Measurements from ENCODE around the gene PLAC9.
"Not testable (repeated sequence)": the region's sequence is repeated elsewhere in the genome, so short reads cannot be mapped to it uniquely, and the experiment has no call there.

The PLAC9 gene

DNA sequence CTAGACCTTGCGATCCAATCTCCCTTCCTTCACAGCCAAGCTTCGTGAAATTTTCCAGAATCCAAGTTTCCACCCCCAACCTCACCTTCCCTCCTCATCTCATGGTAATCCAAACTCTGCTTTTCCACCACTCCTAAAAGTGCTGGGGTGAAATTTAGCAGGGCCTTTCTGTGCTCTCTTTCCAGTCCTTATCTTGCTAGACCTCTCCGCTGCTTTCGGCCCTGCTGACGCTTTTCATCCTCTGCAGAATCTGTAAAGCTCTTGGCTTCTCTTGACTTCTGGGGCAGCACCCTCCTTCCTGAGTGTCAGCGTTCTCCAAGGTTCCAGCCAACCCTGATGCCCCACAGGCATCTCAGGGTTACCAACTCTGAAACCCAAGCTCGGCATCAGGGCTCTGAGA is 7.7 kb downstream of the PLAC9 start:
- DNase-seq = no peak

- no peak for DNase-seq
Measured at GRCh38 chr10:80141696-80142460, 9.3 kb downstream of the PLAC9 start.

GRCh38 chr10:80144067-80144695 is 11.7 kb downstream of the PLAC9 start:
- DNase-seq = no peak

DNA sequence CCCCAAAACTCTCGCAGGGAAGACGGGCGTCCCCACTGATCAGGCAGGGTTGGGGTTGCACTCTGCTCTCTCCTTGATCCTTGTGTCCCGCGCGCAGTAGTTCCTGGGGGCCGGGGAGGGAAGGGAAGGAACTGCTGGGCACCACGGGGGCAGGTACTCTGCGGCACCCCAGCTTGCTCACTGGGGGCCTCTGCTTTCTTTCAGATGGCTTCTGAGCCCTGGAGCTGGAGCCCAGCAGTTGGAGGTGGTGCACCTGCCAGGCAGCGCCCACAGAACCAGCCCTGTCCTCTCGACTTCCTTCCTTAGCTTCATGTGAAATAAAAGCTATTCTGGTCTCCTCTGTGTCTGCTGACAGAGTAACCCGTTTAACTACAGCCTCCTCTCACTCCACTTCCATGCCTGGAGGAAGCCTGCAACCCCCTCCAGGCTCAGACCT is 12.2 kb downstream of the PLAC9 start:
- no peak for DNase-seq

DNA sequence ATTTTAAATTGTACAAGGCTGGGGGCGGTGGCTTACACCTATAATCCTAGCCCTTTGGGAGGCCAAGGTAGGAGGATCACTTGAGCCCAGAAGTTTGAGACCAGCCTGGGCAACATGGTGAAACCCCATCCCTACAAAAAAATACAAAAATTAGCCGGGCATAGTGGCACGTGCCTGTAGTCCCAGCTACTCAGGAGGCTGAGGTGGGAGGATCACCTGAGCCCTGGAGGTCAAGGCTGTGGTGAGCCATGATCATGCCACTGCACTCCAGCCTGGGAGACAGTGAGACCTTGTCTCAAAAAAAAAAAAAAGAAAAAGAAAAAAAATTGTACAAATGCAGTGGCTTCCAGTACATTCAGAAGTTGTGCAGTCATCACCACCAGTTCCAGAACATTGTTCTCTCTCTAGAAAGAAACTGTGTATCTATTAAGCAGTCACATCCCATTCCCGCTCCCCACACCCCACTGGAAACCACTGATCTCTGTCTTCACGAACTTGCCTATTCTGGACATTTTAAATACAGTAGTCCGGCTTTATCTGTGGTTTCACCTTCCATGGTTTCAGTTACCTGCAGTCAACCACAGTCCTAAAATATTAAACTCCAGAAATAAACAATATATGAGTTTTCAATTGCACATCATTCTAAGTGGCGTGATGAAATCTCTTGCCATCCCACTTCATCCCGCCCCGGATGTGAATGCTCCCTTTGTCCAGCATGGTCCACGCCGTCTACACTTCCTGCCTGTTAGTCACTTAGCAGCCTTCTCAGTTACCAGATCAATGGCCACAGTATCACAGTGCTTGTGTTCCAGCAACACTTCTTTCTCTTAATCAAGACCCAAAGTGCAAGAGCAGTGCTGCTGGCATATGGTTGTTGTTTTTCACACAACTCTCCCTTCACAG is 13.1 kb downstream of the PLAC9 start:
- DNase-seq = not testable (repeated sequence)

DNA sequence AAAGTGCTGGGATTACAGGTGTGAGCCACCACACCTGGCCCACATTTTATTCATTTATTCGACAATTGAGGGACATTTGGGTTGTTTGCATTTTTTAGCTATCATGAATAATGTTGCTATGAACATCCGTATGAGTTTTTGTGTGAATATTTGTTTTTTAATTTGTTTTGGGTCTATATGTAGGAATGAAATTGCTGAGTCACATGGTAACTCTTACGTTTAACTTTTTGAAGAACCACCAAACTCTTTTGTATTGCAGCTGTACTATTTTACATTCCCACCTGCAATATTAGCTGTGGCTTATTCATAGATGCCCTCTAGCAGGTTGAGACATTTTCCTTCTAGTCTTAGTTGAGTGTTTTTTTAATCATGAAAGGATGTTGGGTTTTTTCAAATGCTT is 14.4 kb downstream of the PLAC9 start:
- DNase-seq = no peak

DNA sequence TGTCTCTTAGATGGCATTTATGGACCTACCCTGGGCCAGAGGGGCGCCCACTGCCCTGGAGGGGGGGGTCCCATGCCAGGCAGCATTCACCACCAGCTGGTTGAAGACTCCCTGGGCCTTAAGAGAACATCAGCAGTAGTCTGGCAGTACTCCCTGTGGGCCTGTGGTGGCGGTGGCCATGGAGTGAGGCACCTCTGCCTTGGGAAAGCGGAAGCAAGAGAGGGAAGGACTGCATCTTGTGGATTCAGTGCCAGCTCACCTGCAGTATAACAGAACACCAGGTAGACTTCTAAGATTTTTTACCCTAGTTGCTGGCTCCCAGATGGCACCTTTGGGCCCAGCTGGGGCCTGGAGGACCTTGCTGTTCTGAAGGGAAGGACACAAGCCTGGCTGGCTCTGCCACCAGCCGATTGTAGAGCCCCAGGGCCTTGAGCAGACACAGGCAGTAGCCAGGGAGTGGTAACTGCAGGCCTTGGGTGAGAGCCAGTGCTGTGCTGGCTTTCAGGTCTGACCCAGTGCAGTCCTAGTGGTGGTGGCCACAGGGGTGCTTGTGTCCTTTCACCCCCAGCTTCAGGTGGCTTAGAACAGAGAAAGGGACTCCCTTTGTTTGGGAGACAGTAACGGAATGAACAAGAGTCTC is 15.8 kb downstream of the PLAC9 start:
- no peak for DNase-seq

DNA sequence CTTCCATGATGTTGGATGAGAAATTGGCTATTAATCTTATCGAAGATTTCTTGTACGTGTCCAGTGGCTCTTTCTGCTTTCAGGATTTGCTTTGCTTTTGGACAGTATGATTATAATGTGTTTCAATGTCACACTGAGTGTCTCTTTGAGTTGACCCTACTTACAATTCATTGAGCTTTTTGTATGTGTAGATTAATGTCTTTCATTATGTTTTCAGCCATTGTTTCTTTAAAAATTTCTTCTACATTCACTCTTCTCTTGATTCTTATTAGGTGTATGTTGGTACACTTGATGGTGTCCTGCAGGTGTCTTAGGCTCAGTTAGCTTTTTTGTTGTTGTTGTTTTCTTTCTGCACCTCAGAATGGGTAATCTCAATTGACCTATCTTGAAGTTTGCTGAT is 16.6 kb downstream of the PLAC9 start:
- DNase-seq = no peak

DNA sequence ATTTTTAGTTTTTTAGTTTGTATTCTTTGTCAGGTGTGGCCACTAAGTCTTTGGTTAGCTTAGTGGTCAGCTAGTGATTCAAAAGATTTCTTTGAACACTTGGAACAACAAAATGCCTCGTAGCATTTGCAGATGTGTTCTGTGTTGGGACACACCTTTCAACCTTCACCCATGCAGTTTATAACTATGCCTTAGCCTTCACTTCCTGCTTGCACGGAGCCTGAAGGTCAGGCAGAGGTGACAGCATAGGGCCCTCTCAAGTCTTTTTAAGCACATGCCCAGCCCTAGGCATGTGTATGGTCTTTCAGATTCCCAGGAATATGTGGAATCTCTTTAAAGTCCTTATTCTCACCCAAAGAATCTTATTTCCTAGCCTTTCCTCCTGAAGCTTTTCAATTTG is 17.6 kb downstream of the PLAC9 start:
- no peak for DNase-seq

DNA sequence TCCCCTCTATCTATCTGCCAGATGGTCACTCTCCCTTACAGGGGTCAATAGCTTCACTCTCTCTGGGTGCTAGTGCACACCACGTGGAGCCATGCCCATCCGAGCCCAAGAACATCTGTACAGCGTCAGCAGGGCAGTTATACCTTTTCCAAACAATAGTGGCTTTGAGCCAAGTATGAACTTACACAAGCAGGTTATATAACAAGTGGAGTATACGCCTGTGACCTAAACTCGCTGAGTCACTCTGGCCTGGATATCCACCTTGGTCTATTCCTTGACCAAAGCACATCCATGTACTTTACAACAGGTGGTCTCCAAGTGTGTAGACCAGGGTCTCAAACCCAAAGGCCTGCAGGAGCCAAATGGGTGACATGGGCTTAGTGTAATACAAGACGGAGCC is 20.3 kb downstream of the PLAC9 start:
- DNase-seq = no peak

DNA sequence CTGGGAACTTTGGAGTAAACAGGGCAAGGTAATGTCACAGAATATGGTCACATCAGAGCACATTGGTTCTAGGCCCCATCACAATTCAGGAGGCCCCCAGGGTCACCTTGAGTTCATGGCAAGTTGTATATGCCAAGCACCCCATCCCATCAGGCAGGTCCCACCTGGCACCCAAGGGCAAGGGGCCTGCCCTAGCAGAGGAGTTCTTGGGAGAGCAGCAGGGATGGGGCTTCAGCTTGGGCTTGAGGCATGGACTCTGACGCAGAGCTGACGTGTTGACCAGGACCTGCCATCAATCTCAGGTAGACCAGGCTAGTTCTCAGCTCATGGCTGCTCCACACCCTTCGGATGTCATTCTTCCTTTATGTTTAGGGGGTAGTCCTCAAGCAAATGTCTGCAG is 20.9 kb downstream of the PLAC9 start:
- DNase-seq = no peak

DNA sequence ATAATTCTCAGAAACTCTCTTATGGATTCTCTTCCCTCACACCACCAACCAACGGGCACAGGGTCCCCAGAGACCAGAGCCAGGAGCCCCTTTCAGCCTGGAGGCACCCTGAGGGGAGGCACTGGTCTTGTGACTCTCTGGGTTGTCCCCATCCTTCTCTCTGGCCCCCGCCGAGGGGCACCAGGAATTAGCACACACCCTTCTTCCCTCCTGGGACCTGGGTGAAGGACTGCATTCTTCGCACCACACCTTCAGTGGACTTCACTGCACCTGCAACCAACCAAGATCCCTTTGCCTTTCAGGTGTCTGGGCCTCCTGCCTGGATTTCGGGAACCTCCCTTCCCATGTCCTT is 22.1 kb downstream of the PLAC9 start:
- no peak for DNase-seq

- no peak for DNase-seq
Measured at GRCh38 chr10:80154978-80155695, 22.6 kb downstream of the PLAC9 start.

GRCh38 chr10:80155696-80156215 is 23.2 kb downstream of the PLAC9 start:
- DNase-seq = no peak

DNA sequence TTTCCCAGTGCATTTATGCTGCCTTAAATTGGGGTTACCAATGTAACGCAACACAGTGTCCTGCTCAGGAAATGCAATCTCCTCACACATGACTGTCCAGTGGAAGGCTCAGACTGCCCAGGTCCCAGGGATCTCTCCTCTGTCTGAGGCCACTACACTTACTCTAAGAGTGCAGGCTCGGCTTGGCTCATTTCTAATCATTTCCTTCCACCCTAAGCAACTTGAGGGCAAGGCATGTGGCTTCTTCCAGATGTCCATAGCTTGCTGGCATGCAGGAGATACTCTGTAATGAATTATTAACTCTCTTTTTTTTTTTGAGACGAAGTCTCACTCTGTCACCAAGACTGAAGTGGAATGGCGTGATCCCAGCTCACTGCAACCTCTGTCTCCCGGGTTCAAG is 23.7 kb downstream of the PLAC9 start:
- no peak for DNase-seq

DNA sequence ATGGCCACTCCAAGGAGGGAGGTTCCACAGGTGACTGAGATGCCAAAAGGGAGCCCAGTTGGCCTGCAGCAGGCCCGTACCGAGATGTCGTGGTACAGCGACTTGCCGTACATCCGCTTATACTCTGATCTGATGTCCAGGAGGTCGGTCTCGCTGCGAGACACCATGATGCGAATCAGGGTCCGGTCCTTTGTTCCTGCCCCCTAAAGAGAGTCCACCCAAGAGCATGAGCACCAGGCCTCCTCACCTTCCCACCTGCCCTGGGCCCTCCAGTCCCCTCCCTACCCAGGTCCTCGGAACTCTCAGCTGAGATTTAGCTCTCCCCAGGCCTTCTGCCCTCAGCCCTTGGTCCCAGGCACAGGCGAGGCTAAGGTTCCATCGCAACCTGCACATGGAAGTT is 25.0 kb downstream of the PLAC9 start:
- no peak for DNase-seq

- no peak for DNase-seq
Measured at GRCh38 chr10:80158126-80158525, 25.6 kb downstream of the PLAC9 start.

DNA sequence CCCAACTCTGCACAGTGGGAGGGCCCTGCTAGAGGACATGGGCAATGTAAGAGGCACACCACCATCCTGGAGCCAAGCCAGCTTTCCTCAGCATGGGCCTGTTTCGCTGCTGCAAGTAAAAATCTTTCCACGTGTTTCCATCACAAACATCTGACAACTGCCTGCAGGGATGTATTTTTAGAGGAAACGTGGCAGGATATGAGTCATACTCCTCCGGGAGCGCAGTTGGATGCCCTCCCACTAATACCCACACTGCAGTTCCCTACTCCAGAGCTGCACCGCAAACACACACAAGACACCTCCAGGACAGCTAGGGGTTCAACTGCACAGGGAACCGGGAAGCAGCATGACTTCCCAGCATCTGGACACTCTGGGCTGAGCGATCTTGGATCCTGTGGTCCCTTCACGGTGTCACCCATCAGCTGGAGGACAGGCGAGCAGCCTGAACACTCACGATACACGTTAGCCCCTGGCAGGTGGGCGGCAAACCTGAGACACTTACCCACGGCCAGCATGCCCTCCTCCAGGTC is 26.1 kb downstream of the PLAC9 start:
- peak; percentile 94 for DNase-seq

DNA sequence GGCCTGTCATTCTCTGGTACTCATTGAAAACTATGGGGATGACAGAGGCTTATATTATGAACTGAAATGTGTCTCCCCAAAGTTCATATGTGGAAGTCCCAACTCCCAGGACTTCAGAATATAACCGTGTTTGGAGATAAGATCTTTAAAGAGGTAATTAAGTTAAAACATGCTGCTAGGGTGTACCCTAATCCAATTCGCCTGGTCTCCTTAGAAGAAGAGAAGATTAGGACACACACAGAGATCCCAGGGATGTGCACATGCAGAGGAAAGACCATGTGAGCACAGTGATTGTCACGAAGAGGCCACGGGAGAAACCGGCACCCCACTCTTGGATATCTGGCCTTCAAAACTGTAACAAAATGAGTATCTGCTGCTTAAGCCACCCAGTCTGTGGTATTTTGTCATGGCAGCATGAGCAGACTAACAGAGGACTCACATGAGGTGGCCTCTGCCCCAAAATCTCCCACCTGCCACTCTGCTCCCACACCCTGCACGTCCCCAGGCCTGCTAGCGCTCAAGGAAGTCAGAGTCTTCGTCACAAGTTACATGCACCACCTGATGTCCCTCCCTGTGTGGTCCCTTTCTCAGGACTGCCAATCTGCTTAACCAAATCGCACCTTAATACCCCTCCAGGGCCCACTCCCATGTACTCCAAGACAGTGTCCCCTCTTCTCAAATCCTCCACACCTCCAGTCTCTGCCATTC is 26.8 kb downstream of the PLAC9 start:
- no peak for DNase-seq

DNA sequence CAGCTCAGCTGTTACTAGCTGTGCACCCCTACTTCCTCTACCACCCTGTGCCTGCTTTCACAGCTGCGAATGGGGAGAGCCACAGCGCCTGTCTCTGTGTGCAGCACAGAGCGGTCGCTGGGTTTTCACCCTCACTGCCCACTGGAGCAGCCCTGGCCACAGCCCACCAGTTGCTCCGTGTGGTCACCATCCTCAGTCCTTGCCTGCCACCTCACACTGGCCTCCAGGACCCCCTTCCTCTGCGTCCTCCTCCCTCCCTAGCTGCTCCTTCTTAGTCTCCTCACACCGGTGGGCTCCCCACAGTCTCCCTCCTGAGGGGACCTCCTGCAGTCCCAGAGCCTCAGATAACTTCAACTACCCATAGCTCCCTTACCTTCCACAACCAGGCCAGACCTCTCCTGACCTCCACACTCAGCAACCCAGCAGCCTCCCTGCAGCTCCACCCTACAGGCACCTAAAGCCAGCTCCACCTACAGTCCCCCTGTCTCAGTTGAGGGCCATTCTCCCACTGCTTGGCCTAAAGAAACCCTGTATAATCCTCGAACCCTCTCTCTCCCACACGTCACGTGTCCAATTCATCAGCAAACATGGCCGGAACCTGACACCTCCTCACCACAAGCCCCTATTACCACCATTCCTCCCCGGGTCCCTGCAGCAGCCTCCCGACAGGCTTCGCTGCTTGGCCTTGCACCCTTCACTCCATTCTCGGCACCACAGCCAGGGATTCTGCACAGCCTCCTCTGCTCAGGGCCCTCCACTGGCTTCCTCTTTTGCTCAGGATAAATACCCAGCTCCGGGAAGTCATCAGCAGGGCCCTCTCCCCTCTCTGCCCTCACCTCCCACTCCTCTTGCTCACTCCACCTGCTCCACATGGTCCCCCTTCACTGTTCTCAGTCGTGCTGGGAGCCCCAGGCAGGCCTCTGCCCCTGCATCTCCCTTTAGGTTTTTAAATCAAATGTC is 28.1 kb downstream of the PLAC9 start:
- DNase-seq = no peak
